ENCODE results near the gene PIM3. TPM values are rescaled to one million over a fixed set of nuclear protein-coding genes. Genes with fewer than 3 reads are reported as not detected.

PIM3 gene
- 174 and 185 TPM in 2 replicates for total RNA-seq

DNA sequence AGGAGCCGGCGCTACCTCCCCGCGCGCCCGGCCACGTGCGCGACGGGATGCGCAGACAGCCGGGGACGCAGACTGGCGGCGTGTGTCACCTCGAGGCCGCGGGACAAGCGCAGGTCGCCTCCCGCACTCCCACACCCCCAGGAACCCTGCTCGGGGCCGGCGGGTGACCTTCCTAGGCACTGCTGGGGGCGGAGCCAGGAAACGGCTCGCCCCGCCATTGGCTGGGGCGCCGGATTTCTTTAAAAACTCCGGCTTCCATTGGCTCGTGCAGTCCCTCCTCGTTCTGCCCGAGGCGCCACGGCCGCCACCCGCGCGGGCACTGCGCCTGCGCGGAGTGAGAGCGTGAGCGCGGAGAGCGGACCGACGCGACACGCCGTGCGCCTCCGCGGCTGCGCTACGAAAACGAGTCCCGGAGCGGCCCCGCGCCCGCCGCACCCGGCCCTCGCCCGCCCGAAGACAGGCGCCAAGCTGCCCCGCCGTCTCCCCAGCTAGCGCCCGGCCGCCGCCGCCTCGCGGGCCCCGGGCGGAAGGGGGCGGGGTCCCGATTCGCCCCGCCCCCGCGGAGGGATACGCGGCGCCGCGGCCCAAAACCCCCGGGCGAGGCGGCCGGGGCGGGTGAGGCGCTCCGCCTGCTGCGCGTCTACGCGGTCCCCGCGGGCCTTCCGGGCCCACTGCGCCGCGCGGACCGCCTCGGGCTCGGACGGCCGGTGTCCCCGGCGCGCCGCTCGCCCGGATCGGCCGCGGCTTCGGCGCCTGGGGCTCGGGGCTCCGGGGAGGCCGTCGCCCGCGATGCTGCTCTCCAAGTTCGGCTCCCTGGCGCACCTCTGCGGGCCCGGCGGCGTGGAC, at the start of gene PIM3:
Gene PIM3 (plus strand): TSS at position 614 of the 846 bp plus-strand sequence. CDS start 176 bp downstream, at position 790.
- DNase-seq (ENCODE audit: low read depth, low spot score) = peak; percentile 88

DNA sequence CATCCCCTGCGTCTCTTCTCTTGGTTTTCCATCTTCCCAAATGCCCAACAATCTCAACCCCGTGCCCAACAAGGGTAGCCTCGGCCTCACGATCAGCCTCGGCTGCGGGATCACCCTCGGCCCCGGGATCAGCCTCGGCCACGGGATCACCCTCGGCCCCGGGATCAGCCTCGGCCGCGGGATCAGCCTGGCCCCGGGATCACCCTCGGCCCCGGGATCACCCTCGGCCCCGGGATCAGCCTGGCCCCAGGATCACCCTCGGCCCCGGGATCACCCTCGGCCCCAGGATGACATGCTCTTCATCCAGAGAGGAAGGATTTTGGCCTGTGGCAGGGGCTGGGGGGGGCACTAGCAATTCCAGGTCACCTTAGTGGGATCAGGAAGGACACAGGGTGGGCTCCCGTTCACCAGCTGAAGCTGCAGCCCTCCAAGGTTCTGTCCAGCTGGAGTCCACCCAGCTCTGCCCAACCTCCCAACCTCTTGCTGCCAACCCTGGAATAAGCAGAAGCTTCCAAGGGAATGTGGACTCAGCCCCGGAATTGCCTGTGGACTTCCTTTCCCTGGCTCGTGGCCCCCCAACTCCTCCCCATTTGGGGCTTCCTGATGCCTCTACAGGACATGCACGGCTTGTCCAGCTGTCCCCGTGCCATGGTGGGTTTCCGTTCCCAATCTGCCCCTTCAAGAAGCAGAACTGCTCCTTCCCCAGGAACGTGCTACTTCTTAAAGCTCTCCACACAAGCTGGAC, 48.5 kb upstream of the PIM3 start:
- DNase-seq (ENCODE audit: low read depth, low spot score) = no peak

DNA sequence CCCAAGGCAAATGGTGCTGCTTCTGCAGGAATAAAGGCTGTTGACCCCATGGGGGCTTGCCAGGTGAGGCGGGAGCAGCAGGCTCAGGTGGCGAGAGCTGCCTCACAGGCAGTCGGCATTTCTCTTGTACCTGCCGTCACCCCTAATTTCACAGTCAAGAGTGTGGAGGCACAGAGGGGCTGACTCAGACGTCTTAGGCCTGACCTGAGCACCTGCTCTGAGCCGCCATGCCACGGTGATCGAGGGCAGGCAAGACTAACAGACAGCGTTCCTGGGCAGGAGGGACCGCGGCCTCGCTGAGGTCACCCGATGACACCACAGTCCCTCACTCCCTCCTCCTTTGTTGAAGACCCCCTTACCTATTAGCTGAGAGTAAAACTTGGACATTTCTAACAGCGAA, 47.5 kb upstream of the PIM3 start:
- DNase-seq (ENCODE audit: low read depth, low spot score) = no peak

GRCh38 chr22:49913446-49913845, 47.1 kb upstream of the PIM3 start:
- DNase-seq (ENCODE audit: low read depth, low spot score) = no peak

DNA sequence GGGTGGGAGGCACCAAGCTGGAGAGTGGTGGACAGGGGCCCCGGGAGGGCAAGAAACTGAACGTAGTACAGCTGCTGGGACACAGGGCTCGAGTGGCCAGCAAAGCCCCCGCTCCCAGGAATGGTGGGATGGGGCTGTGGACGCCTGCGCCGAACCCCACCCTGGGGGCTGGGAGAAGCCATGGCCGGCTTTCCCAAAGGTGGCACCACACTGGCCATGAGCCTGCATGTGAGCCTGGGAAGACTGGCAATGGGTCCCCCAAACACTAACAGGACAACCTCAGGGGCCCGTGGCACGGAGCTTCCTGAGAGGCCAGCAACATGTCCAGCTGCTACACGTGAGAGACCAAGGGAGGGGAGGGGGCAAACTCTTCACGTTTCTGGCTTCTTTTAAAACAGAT, 46.3 kb upstream of the PIM3 start:
- no peak for DNase-seq (ENCODE audit: low read depth, low spot score)

- DNase-seq (ENCODE audit: low read depth, low spot score) = no peak
These were observed 45.0 kb upstream of the PIM3 start for GRCh38 chr22:49915610-49916009.

DNA sequence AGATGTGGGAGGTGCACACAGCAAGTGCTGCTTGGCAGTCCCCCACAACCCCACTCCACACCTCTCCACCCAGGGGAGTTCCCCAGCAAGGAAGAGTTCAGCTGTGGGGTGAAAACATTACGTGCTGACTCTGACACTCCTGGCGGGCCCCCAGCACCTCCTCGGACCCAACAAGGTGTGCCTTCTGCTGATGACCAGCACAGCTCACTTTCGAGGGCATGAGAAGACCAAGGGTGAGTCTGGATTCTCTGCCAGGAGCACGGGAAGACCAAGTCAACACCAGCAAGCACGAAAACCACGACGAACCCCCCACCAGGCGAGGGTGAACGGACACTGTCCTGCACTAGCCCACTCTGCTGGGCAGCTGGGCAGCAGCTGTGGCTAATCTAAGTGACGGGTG, 43.7 kb upstream of the PIM3 start:
- no peak for DNase-seq (ENCODE audit: low read depth, low spot score)

- peak; percentile 91 for DNase-seq (ENCODE audit: low read depth, low spot score)
These were observed 42.3 kb upstream of the PIM3 start, which contains the start of the genes ALG12 and CRELD2 for GRCh38 chr22:49917974-49918910. Gene ALG12, minus strand, starts transcription at chr22:49918438. Its CDS starts 4,673 bp downstream, at chr22:49913765. Gene CRELD2, plus strand, starts transcription at chr22:49918634. Its CDS starts 136 bp downstream, at chr22:49918770.

DNA sequence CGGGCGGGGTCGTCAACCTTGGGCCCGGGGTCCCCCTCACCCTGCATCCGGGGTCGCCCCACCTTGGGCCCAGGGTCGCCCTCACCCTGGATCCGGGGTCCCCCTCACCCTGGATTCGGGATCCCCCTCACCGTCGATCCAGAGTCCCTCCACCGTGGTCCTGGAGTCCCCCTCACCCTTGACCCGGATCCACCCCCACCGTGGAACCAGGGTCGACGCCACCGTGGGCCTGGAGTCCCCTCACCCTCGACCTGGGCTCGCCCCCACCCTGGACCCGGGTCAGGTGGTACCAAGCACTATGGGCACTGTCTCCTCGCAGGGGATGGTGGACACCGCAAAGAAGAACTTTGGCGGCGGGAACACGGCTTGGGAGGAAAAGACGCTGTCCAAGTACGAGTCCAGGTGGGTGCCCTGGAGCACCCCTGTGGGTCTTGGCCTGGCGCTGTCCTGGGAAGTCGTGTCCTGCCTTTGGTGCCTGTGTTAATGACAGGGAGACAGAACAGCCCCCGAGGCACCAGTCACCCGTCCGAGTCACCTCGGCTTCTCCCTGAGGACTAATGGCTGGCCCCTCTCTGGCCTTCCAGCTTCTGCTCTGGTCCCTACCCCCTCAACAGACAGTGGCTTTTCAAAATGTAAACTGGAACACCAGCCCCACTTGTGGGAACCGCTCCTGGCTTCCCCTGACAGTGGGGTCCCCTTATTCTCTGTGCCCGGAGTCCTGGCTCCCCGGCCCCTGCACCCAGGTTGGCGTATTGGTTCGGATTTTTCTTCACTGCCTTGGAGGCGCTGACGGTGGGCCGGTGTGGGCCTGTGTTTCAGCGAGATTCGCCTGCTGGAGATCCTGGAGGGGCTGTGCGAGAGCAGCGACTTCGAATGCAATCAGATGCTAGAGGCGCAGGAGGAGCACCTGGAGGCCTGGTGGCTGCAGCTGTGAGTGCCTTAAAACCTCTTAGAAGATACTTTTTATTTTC, 41.4 kb upstream of the PIM3 start:
- DNase-seq (ENCODE audit: low read depth, low spot score) = no peak

- no peak for DNase-seq (ENCODE audit: low read depth, low spot score)
These were observed 39.7 kb upstream of the PIM3 start for GRCh38 chr22:49920859-49921258.

GRCh38 chr22:49921508-49922278, 38.9 kb upstream of the PIM3 start:
- no peak for DNase-seq (ENCODE audit: low read depth, low spot score)

DNA sequence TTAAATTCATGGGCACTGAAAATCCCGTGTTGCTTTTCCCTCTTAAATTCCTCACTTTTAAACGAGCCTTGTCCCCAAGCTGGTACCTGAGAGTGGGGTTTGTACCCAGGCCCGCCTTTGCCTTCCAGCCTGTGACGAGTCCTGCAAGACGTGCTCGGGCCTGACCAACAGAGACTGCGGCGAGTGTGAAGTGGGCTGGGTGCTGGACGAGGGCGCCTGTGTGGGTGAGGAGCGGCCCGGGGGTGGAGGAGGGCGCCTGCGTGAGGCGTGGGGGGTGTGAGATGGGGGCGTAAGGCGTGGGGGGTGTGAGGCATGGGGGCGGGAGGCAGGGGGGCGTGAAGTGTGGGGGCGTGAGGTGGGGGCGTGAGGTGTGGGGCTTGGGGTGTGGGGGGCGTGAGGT, 38.1 kb upstream of the PIM3 start:
- DNase-seq (ENCODE audit: low read depth, low spot score) = no peak

DNA sequence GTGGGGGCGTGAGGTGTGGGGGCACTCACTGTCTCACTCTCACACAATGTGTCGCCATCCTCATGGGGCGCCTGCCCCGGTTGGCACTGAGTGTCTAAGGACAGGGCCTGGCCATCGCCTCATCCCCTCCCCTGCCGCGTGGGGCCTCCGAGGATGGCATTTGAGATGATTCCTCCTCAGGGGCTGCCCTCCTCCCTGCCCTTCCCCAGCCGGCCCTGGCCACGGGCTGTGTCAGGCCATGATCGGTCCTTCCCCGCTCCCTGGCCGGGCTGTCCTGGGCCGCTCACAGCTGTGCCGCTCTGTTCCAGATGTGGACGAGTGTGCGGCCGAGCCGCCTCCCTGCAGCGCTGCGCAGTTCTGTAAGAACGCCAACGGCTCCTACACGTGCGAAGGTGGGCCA, 37.6 kb upstream of the PIM3 start:
- DNase-seq (ENCODE audit: low read depth, low spot score) = no peak

DNA sequence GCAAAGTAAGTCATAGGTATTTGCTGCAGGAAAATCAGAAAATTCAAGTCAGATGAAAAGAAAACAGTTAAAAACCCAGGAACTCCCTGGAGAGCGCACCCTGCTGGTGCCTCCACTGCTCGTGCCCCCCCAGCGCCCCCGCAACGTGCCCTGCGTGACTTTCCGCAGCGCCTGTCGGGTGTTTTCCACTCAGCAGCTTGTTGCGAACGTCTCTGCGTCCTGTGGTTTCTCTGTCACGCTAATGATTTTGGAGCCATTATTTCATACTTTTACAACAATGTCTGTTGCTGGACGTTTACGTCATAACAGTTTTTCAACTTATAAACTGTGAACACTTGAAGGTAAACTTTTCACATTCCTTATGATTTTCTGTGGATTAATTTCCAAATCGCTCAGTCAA, 37.1 kb upstream of the PIM3 start:
- DNase-seq (ENCODE audit: low read depth, low spot score) = no peak

DNA sequence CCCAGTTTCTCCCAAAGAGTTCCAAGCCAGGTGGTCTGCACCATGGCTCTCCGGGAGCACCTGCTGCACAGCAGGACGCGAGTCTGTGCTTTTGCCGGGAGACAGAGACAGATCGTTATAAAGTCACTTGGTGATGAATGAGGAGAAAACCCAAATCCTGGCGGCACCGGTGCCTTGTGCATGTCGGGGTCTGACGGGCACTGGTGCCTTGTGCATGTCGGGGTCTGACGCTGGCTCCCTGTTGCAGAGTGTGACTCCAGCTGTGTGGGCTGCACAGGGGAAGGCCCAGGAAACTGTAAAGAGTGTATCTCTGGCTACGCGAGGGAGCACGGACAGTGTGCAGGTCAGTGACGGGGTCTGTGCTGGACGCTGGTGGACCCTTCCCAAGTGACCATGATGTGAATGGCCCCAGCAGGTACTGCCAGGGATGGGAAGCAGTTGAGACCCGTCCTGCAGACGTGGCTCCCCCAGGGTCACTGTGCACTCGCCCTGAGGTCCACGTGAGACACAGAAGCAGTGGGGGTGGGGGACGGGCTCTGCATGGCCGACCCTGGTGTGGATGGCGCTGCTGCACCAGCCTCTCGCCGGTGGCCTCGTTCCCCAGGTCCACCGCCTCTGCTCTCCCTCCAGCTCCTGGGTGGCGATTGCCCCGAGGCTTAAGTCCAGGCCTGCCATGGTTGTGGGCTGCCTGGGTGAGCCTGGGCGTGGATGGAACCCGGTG, 36.3 kb upstream of the PIM3 start:
- no peak for DNase-seq (ENCODE audit: low read depth, low spot score)

GRCh38 chr22:49925525-49926128, 34.9 kb upstream of the PIM3 start:
- DNase-seq (ENCODE audit: low read depth, low spot score) = no peak

DNA sequence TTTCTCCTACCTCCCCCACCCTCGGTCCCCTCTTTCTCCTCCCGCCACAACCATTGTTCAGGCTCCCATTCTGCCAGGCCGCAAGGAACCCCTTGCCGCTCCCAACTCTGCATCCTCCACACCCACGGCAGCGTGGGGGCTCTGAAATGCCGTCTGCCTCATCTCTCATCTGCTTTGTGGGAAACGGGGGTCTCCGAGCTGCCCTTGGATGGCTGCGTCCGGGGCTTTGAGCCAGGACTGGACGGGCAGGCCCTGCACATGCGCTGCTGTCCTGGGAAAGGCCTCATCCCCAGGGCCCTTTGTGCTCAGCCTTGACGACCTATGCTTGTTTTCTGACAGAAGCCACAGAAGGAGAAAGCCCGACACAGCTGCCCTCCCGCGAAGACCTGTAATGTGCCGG, 33.7 kb upstream of the PIM3 start:
- no peak for DNase-seq (ENCODE audit: low read depth, low spot score)

GRCh38 chr22:49927483-49928184, 32.9 kb upstream of the PIM3 start:
- no peak for DNase-seq (ENCODE audit: low read depth, low spot score)
